Brain microvascular endothelial cell (primary cell): ENCODE data around the gene MAMDC2.
A peak's percentile ranks its signal among the peaks of the same experiment; 100 is the strongest.

Experiments used
- DNase-seq: peaks from one replicate; pipeline ENCODE4 v3.0.0-alpha.2; 2020
- H3K27ac ChIP-seq: fragments of 250-450 bp; sonication (Bioruptor Pico); 2 replicates; pipeline ENCODE4 v1.5.1; 2020; ENCODE audit warnings: mild to moderate bottlenecking, moderate library complexity
- H3K27me3 ChIP-seq: fragments of 250-450 bp; sonication (Bioruptor Pico); replicated peaks from 2 replicates; pipeline ENCODE4 v1.5.1; 2020; ENCODE audit warnings: mild to moderate bottlenecking
- H3K36me3 ChIP-seq: fragments of 250-450 bp; sonication (Bioruptor Pico); replicated peaks from 2 replicates; pipeline ENCODE4 v1.5.1; 2020; ENCODE audit warnings: mild to moderate bottlenecking
- H3K4me3 ChIP-seq: 2 replicates; pipeline ENCODE4 v1.5.1; 2011; ENCODE audit warnings: low read depth, mild to moderate bottlenecking, control low read depth, low read length, moderate library complexity
- CTCF ChIP-seq: IDR thresholded peaks from 2 replicates; pipeline ENCODE4 v1.5.1; 2011; ENCODE audit warnings: low read depth, mild to moderate bottlenecking, moderate library complexity, low read length, control low read depth, inconsistent platforms; ENCODE audit errors: missing control alignments
- in situ Hi-C: cut with HindIII; loops from 2 replicates; pipeline ENCODE4 v1.10.0; 2017; ENCODE audit warnings: low sequenced_read_pairs, low pct_ligation_motif_present

Gene MAMDC2

GRCh38 chr9:70081120-70081495 is 37.5 kb downstream of the MAMDC2 start:
- no peak for TF ChIP-seq CTCF
- in situ Hi-C loops = no loop called here
- Histone ChIP-seq H3K27ac (no peak overlapping the region), H3K4me3 (no peak overlapping the region), H3K36me3 (no peaks in the 10 kb centered on the region), H3K27me3 (no peaks in the 10 kb centered on the region)
- DNase-seq = peak; percentile 59

GRCh38 chr9:70083429-70083828 is 39.8 kb downstream of the MAMDC2 start:
- no peak overlapping the region for H3K27ac ChIP-seq
- in situ Hi-C loops = no loop called here

GRCh38 chr9:70085241-70085640 is 41.6 kb downstream of the MAMDC2 start:
- Histone ChIP-seq H3K27ac (no peak overlapping the region), H3K27me3 (no peaks in the 10 kb centered on the region), H3K36me3 (no peaks in the 10 kb centered on the region), H3K4me3 (no peak overlapping the region)
- in situ Hi-C loops = no loop called here
- no peak for TF ChIP-seq CTCF
- DNase-seq = peak; percentile 38

More at GRCh38 chr9:70083429-70083828, 39.8 kb downstream of the MAMDC2 start:
- Histone ChIP-seq H3K27me3 (no peaks in the 10 kb centered on the region), H3K36me3 (no peaks in the 10 kb centered on the region), H3K4me3 (no peak overlapping the region)
- no peak for DNase-seq
- no peak for TF ChIP-seq CTCF

GRCh38 chr9:70091103-70091502 is 47.5 kb downstream of the MAMDC2 start:
- in situ Hi-C loops = no loop called here
- no peak for TF ChIP-seq CTCF

GRCh38 chr9:70091572-70091971 is 47.9 kb downstream of the MAMDC2 start:
- H3K4me3 ChIP-seq = no peak overlapping the region
- TF ChIP-seq CTCF = no peak
- no peak for DNase-seq
- no peak overlapping the region for H3K27ac ChIP-seq
- in situ Hi-C loops = no loop called here
- H3K36me3 ChIP-seq = no peaks in the 10 kb centered on the region
- no peaks in the 10 kb centered on the region for H3K27me3 ChIP-seq

More at GRCh38 chr9:70091103-70091502, 47.5 kb downstream of the MAMDC2 start:
- Histone ChIP-seq H3K27ac (no peak overlapping the region), H3K27me3 (no peaks in the 10 kb centered on the region), H3K36me3 (no peaks in the 10 kb centered on the region), H3K4me3 (no peak overlapping the region)
- DNase-seq = no peak

- no peaks in the 10 kb centered on the region for H3K27me3 ChIP-seq
- in situ Hi-C loops = no loop called here
- no peak for DNase-seq
- H3K4me3 ChIP-seq = no peak overlapping the region
- TF ChIP-seq CTCF = no peak
- no peaks in the 10 kb centered on the region for H3K36me3 ChIP-seq
- no peak overlapping the region for H3K27ac ChIP-seq
These were observed 48.5 kb downstream of the MAMDC2 start for GRCh38 chr9:70092190-70092589.
